K562 (cell line): Measurements from ENCODE around the gene DSE. TPM values are rescaled to one million over a fixed set of nuclear protein-coding genes. Genes with fewer than 3 reads are reported as not detected.

ENCODE experiments used
- ATAC-seq: fragments of 200-7000 bp; cut with Tn5 transposase; 3 replicates; pipeline ENCODE4 v1.9.1; 2020; ENCODE audit warnings: moderate library complexity
- BruUV-seq: library from RNA; stranded (reverse); fragments of 400-500 nt; replicated peaks from 2 replicates; lab custom pipeline; 2021; lab: Mats Ljungman, UMichigan
- CTCF ChIA-PET: fragments of 300-600 bp; formaldehyde crosslinking; extraction: SDS; loops from one replicate; lab custom pipeline; 2021; ENCODE audit warnings: low intra/inter-chr PET ratio; lab: Yijun Ruan, JAX
- POLR2A ChIA-PET: fragments of 300-600, 350-650 bp; sonication (Branson Sonifier 250); formaldehyde crosslinking; extraction: SDS; loops from one replicate; lab custom pipeline; 2021; ENCODE audit warnings: antibody characterized with exemption, inconsistent platforms; lab: Yijun Ruan, JAX
- DNase-seq, 4 experiments: peaks; one replicate each; pipeline versions ENCODE4 v3.0.0 to v3.0.0-alpha.2; 2011 to 2018; ENCODE audit warnings: low spot score in 3 of 4, mixed read lengths in 3 of 4; ENCODE audit errors: extremely low read depth in 1 of 4
- FAIRE-seq: peaks from 2 replicates; lab custom pipeline; 2011; peaks lifted over from hg19 to GRCh38; lab: Jason Lieb, UNC
- H2AFZ ChIP-seq: 2 replicates; pipeline ENCODE4 v1.6.0; 2011; ENCODE audit warnings: low read depth, low read length, control low read depth, inconsistent platforms
- H3K27ac ChIP-seq: fragments of 200-600 bp; 3 replicates; pipeline ENCODE4 v1.8.0; 2011; ENCODE audit warnings: low read depth, mild to moderate bottlenecking, control low read depth, inconsistent platforms, low read length, moderate library complexity, mixed read lengths; ENCODE audit errors: extremely low read depth
- H3K27me3 ChIP-seq, 2 experiments: fragments of 300-600 bp in 1 of 2; 2 replicates in 1 of 2; 3 replicates in 1 of 2; pipeline versions ENCODE4 v1.6.0 to v1.8.0; 2011; ENCODE audit warnings: inconsistent platforms in 2 of 2, low read length in 2 of 2, mild to moderate bottlenecking in 1 of 2, mixed read lengths in 1 of 2, moderate library complexity in 1 of 2; ENCODE audit not compliant: control insufficient read depth in 2 of 2, insufficient read depth in 2 of 2
- H3K36me3 ChIP-seq: fragments of 300-600 bp; 3 replicates; pipeline ENCODE4 v1.8.0; 2011; ENCODE audit warnings: mild to moderate bottlenecking, low read length, inconsistent platforms; ENCODE audit not compliant: control insufficient read depth, insufficient read depth
- H3K4me1 ChIP-seq, 2 experiments: fragments of 200-600 bp in 1 of 2; replicated peaks in 1 of 2; 2 replicates in 1 of 2; 3 replicates in 1 of 2; pipeline versions ENCODE4 v1.5.1 to v1.8.0; 2011; ENCODE audit warnings: inconsistent platforms in 2 of 2, low read length in 2 of 2, mild to moderate bottlenecking in 1 of 2, mixed read lengths in 1 of 2, moderate library complexity in 1 of 2; ENCODE audit not compliant: control insufficient read depth in 2 of 2, insufficient read depth in 2 of 2
- H3K4me2 ChIP-seq: 2 replicates; pipeline ENCODE4 v1.6.1; 2011; ENCODE audit warnings: low read length, control low read depth, inconsistent platforms, mixed read lengths; ENCODE audit not compliant: insufficient read depth
- H3K4me3 ChIP-seq: fragments of 200-600 bp; sonication (generic), shearing (Covaris generic); 2 replicates; pipeline ENCODE4 v1.5.1; 2016; ENCODE audit warnings: control low read depth, inconsistent platforms
- H3K79me2 ChIP-seq: fragments of 200-600 bp; 3 replicates; pipeline ENCODE4 v1.8.0; 2011; ENCODE audit warnings: low read length, inconsistent platforms; ENCODE audit not compliant: control insufficient read depth, insufficient read depth
- H3K9ac ChIP-seq, 2 experiments: 2 replicates each; pipeline versions ENCODE4 v1.6.0 to v1.6.1; 2011; ENCODE audit warnings: low read depth in 2 of 2, low read length in 2 of 2, control low read depth in 1 of 2, inconsistent platforms in 1 of 2, mild to moderate bottlenecking in 1 of 2, mixed read lengths in 1 of 2; ENCODE audit not compliant: insufficient read depth in 1 of 2
- H3K9me1 ChIP-seq: one replicate; pipeline ENCODE4 v1.6.0; 2011; ENCODE audit warnings: inconsistent platforms, mild to moderate bottlenecking, low read length, moderate library complexity; ENCODE audit not compliant: control insufficient read depth, insufficient read depth
- H3K9me3 ChIP-seq: replicated peaks from 2 replicates; pipeline ENCODE4 v1.5.1; 2011; ENCODE audit warnings: low read depth, low read length, inconsistent platforms; ENCODE audit not compliant: control insufficient read depth, insufficient read depth
- H4K20me1 ChIP-seq: replicated peaks from 2 replicates; pipeline ENCODE4 v1.6.1; 2011; ENCODE audit warnings: low read length, inconsistent platforms, mixed read lengths; ENCODE audit not compliant: control insufficient read depth, insufficient read depth
- JUNB ChIP-seq: fragments of 450-650 bp; formaldehyde crosslinking; conservative IDR thresholded peaks from 2 replicates; pipeline ENCODE4 v1.4.0; 2020; ENCODE audit warnings: mild to moderate bottlenecking
- NCOR1 ChIP-seq: fragments of 450-650 bp; IDR thresholded peaks from 2 replicates; pipeline ENCODE4 v1.6.1; 2016; ENCODE audit warnings: mild to moderate bottlenecking, moderate library complexity
- NEUROD1 ChIP-seq: fragments of 150-350 bp; IDR thresholded peaks from 2 replicates; pipeline ENCODE4 v1.6.1; 2014; ENCODE audit warnings: borderline replicate concordance, low read length, low read depth; ENCODE audit not compliant: partially characterized antibody
- ZNF444 ChIP-seq: fragments of 250-450 bp; sonication (Bioruptor Pico); IDR thresholded peaks from 2 replicates; pipeline ENCODE4 v1.4.0; 2020; ENCODE audit warnings: mild to moderate bottlenecking, moderate library complexity
- WGBS: fragments of 100-300 bp; shearing (Covaris generic); methylation state at CpG from one replicate; pipeline ENCODE4 v1.1.6; 2016; ENCODE audit warnings: low coverage, mixed read lengths; ENCODE audit not compliant: insufficient coverage; ENCODE audit errors: missing lambda C conversion rate; 5-methylcytosine and 5-hydroxymethylcytosine counted together
- in situ Hi-C: fragments of 300-500 bp; cut with MboI; formaldehyde crosslinking; loops from 4 replicates; pipeline ENCODE4 v1.15.0; 2018; ENCODE audit warnings: inconsistent platforms, mixed read lengths
- intact Hi-C: fragments of 100-400 bp; cut with micrococcal nuclease; formaldehyde crosslinking; loops from 2 replicates; pipeline ENCODE4 v1.14.2; 2022
- polyA plus RNA-seq, 8 experiments: library from polyadenylated mRNA; depleted of rRNA in 4 of 8; stranded (reverse) in 5 of 8; unstranded in 3 of 8; fragments of >200 nt; fragmentation: Nextera tagmentation in 2 of 8; fragmentation: Illumina TruSeq in 1 of 8; extraction: Ambion mirVana in 2 of 8; extraction: Trizol in 1 of 8; gene quantifications; 2 replicates each; pipeline versions ENCODE4 v1.2.1 to v1.2.3, GENCODE V29; 2011 to 2014; ENCODE audit warnings: inconsistent platforms in 1 of 8, missing spikeins in 1 of 8
- total RNA-seq, 7 experiments: library from RNA; depleted of rRNA in 6 of 7; stranded (reverse); fragments of >200 nt in 6 of 7; fragmentation: Illumina TruSeq in 2 of 7; extraction: Trizol in 2 of 7; gene quantifications; 2 replicates each; pipeline versions ENCODE4 v1.2.1 to v1.2.3, GENCODE V29; 2011 to 2021; ENCODE audit warnings: low replicate concordance in 1 of 7
- TF ChIP-seq, protein P1 (sequence below), 2 experiments: fragments of 450-650 bp; formaldehyde crosslinking in 1 of 2; IDR thresholded peaks; 2 replicates each; pipeline versions ENCODE4 v1.4.0 to v1.6.1; 2014 to 2020; ENCODE audit warnings: mild to moderate bottlenecking in 2 of 2, borderline replicate concordance in 1 of 2, low read depth in 1 of 2

Gene DSE
- total and polyA plus RNA-seq, 9 of the 15 experiments (the other 6 are each of a cell fraction or from before 2014, with no cell fraction given), result 0.49 to 1.7 (median 0.79) TPM

DNA sequence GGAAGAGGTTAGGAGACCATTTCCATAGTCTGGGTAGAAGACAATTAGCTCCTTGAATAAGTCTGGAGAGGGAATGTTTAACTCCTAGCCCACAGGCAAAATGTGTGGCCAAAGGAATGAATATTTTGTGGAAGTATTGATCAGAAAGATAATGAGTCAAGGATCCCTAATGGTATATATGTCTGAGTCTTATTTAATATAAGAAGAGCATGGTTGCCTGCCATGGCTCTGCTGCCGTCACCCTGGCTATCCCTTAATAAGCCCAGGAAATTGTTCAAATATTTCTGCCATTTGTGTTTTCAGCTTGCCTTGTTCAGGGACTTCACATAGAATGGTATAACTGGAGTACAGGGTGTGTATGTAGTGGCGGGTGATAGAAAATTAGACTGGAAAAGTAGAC is 72.4 kb downstream of the DSE start:
- in situ Hi-C loops (no loop called here), intact Hi-C loops (loop anchor here (5.0 kb wide), 1 partner anchor 69 kb away; the partner anchor contains the start of gene CALHM5)
- Histone ChIP-seq H2AFZ (no peak overlapping the region), H3K9me3 (no peaks in the 10 kb centered on the region), H3K36me3 (no peaks in the 10 kb centered on the region), H3K9me1 (no peaks in the 10 kb centered on the region), H3K4me2 (no peak overlapping the region), H3K27me3 (no peaks in the 10 kb centered on the region), H3K9ac (no peak overlapping the region), H3K27ac (no peak overlapping the region), H4K20me1 (no peaks in the 10 kb centered on the region), H3K4me3 (no peak overlapping the region), H3K79me2 (no peaks in the 10 kb centered on the region)
- FAIRE-seq (no peak), DNase-seq (no peak)
- ChIA-PET CTCF (interaction anchor here (0.9 kb wide), 1 partner anchor 226 kb away, joined by 3 read pairs; no protein-coding TSS in a partner anchor), POLR2A (interaction anchor here (0.7 kb wide), 1 partner anchor 23 kb away, joined by 3 read pairs; no protein-coding TSS in a partner anchor)
- no TSS peak for BruUV-seq
- no peak for TF ChIP-seq NCOR1
- TF ChIP-seq, all 486 proteins: peak for 0
- no peaks in the 10 kb centered on the region; a peak in 1 of 5 replicates for H3K4me1 ChIP-seq
- ATAC-seq, result no peak
- 17% methylated on average over 2 of the region's 2 CpGs for WGBS

DNA sequence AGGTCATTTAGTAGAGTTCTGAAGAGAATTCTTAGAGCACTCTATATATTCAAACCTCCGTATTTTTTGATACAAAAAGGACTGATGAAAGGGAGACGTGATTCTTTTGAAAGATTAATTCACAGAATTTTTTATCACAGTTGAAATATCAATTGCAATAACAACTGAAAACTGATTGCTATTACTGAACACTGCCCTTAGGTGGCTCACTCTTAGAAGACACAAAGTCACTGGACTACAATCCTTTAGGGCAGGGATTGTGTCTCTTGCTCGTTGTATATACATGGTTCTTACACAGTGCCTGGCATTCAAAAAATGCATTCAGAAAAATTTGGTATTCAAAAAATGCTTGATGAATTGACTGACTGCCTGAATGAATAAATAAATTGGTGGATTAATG is 73.3 kb downstream of the DSE start:
- no peaks in the 10 kb centered on the region for H4K20me1 ChIP-seq
- no peak overlapping the region for H3K4me2 ChIP-seq
- in situ Hi-C loops, result no loop called here
- H3K4me3 ChIP-seq, result no peak overlapping the region
- intact Hi-C loops, result loop anchor here (1.0 to 5.0 kb wide), 2 partner anchors 68 to 88 kb away; partner anchors contain the start of gene CALHM5
- H3K9ac ChIP-seq, result no peak overlapping the region
- H3K27me3 ChIP-seq, result no peaks in the 10 kb centered on the region
- peak overlapping the region; percentile 7; the same call in 1 of the 2 replicates for H2AFZ ChIP-seq
- H3K9me1 ChIP-seq, result no peaks in the 10 kb centered on the region
- no peak overlapping the region for H3K27ac ChIP-seq
- CTCF ChIA-PET, result interaction anchor here (0.9 kb wide), 1 partner anchor 227 kb away, joined by 3 read pairs; no protein-coding TSS in a partner anchor
- H3K9me3 ChIP-seq, result no peaks in the 10 kb centered on the region
- POLR2A ChIA-PET, result interaction anchor here (0.6 kb wide), 1 partner anchor 8 kb away, joined by 3 read pairs; no protein-coding TSS in a partner anchor
- no peaks in the 10 kb centered on the region; a peak in 1 of 5 replicates for H3K4me1 ChIP-seq
- H3K36me3 ChIP-seq, result no peaks in the 10 kb centered on the region
- DNase-seq, result peak; percentile 24 to 45 (median 34)
- BruUV-seq, result no TSS peak
- peak; percentile 86 for ATAC-seq
- no peaks in the 10 kb centered on the region for H3K79me2 ChIP-seq
- 0% methylated on average over 3 of the region's 3 CpGs for WGBS
- peak; percentile 78 for FAIRE-seq
- TF ChIP-seq JUNB (CRISPR knock-in tag) (no peak), NEUROD1 (no peak), ZNF444 (CRISPR knock-in tag) (no peak)
- TF ChIP-seq, protein P1, sequence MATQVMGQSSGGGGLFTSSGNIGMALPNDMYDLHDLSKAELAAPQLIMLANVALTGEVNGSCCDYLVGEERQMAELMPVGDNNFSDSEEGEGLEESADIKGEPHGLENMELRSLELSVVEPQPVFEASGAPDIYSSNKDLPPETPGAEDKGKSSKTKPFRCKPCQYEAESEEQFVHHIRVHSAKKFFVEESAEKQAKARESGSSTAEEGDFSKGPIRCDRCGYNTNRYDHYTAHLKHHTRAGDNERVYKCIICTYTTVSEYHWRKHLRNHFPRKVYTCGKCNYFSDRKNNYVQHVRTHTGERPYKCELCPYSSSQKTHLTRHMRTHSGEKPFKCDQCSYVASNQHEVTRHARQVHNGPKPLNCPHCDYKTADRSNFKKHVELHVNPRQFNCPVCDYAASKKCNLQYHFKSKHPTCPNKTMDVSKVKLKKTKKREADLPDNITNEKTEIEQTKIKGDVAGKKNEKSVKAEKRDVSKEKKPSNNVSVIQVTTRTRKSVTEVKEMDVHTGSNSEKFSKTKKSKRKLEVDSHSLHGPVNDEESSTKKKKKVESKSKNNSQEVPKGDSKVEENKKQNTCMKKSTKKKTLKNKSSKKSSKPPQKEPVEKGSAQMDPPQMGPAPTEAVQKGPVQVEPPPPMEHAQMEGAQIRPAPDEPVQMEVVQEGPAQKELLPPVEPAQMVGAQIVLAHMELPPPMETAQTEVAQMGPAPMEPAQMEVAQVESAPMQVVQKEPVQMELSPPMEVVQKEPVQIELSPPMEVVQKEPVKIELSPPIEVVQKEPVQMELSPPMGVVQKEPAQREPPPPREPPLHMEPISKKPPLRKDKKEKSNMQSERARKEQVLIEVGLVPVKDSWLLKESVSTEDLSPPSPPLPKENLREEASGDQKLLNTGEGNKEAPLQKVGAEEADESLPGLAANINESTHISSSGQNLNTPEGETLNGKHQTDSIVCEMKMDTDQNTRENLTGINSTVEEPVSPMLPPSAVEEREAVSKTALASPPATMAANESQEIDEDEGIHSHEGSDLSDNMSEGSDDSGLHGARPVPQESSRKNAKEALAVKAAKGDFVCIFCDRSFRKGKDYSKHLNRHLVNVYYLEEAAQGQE (IDR thresholded peaks at IDR 0.05; ENCODE audit: borderline replicate concordance), result peak; percentile 41; the same call in 1 of the 2 replicates
- TF ChIP-seq, protein P1 (CRISPR knock-in tag; IDR thresholded peaks at IDR 0.05; ENCODE audit: low read depth), result no peak
